ENCODE data around the gene NEU1.
"Not testable (repeated sequence)": the region's sequence is repeated elsewhere in the genome, so short reads cannot be mapped to it uniquely, and the experiment has no call there.

The NEU1 gene

GRCh38 chr6:31862344-31863235, at the start of gene NEU1:
Gene NEU1, minus strand, starts transcription at chr6:31862821. Its CDS starts 45 bp downstream, at chr6:31862776.
- peak; percentile 99 for DNase-seq

GRCh38 chr6:31911826-31912585, 49.4 kb upstream of the NEU1 start:
- DNase-seq = no peak

GRCh38 chr6:31909298-31909697, 46.7 kb upstream of the NEU1 start:
- DNase-seq = not testable (repeated sequence)

GRCh38 chr6:31908791-31909190, 46.2 kb upstream of the NEU1 start:
- DNase-seq = peak; percentile 26

DNA sequence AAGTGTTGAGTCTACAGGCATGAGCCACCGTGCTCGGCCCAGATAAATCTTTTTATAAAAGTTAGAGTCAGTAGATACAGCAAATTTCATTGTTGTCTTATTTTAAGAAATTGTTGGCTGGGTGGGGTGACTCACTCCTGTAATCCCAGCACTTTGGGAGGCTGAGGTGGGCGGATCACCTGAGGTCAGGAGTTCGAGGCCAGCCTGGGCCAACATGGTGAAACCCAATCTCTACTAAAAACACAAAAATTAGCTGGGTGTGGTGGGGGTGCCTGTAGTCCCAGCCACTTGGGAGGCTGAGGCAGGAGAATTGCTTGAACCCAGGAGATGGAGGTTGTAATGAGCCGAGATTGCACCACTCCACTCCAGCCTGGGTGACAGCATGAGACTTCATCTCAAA, 45.6 kb upstream of the NEU1 start:
- not testable (repeated sequence) for DNase-seq

GRCh38 chr6:31907158-31907813, 44.7 kb upstream of the NEU1 start:
- peak; percentile 79 for DNase-seq

DNA sequence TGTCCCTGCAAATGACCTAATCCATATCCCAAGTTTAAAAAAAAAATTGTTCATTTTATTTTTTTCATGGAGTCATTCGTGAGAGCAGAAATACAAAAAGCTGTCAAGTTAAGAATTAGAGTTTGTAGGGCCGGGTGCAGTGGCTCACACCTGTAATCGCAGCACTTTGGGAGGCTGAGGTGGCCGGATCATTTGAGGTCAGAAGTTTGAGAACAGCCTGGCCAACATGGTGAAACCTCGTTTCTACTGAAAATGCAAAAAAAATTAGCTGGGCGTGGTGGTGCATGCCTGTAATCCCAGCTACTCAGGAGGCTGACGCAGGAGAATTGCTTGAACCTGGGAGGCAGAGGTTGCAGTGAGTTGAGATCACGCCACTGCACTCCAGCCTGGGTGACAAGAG, 44.1 kb upstream of the NEU1 start:
- not testable (repeated sequence) for DNase-seq

DNA sequence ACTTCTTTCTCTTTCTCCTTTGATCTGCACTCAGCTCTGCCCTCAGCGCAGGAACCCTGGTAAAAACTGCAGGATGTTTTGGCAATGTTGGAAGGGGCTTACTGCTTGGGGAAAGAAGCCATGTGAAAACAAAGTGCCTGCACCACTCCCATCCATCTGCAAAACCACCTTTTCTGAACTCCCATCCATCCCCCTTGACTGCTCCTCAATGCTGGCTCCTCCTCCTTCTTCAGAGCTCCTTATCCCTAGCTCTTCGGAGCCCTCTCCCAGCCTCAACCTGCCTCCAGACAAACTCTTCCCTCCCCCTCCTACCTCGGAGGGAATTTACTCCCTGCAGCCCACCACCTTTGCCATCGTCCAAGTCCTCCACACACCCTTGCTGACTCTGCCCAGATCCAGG, 43.5 kb upstream of the NEU1 start:
- no peak for DNase-seq

GRCh38 chr6:31905041-31905440, 42.4 kb upstream of the NEU1 start:
- no peak for DNase-seq

DNA sequence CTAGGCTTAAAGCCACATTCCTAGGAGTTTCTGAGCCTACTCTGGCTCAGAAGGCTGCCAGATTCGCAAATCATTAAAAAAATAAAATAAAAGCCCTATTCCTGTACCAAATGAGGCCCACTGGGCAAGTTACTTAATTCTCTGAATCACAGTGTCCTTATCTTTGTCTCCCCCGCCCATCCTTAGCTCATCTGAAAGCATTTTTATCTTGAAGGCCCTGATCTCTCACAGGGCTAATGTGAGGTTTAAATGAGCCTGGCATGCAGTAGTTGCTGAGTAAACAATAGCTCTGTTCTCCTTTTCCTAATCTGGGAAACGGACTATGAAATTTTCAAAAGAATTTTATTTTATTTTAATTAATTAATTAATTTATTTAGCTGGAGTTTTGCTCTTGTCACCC, 41.3 kb upstream of the NEU1 start:
- no peak for DNase-seq

DNA sequence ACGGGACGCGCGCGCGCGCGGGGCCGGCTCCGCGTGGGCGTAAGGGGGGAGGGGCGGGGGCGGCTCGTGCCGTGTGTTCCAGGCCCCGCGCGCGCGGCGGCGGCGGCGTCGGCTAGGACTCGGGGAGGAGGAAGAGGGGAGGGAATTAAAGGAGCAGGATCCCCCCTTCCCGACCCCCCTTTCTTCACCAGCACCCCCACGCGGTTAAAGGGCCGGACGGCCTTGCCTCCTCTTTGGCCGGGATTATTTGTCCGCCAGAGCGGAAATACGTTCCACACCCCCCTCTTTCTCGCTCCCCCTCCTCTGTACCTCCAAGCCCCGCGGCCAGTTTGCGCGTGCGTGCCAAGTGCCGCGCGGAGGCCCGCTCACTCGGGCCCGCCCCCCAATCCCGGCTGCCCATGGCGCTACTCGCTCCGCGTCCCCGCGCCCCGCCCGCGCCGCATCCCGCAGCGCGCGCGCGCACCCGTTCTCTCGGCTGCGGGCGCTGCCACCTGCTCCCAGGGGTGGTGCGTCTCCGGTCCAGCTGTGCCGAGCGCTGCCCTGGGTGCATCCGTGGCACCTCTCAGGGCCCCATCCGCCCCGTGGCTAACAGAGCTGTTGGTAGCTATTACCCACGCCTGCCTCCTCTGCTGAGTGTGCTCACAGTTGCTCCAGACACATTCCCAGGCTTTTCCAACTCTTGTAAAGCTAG, 39.5 kb upstream of the NEU1 start, which contains the start of gene ZBTB12:
TSS of gene ZBTB12 (minus strand) at position 134 of the 691 bp plus-strand sequence. CDS start 781 bp downstream, outside the sequence.
- DNase-seq = peak; percentile 78

DNA sequence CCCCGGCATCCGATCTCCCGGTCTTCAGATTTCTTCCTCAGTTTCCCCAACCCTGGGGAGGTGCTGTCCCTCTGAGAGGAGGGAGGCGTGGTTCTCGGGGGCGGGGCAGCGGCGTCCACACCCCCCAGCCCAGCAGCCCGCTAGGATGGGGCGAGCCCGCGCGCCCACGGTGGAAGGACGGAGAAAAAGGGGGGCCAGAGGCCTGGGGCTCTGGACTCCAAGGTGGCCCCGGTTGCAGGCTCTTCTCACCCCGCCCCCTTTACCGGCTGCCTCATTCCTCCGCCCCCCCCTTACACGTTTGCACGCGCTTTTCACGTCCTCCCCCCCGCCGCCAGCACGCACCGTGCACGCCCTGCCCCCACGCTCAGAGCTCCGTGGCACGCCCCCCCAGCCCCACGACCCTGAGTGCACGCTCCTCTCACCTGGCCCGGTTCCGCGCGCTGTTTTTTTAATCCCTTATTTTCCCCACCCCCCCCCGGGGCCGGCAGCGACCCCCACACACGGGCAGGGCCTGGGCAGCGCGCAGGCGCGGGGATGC, 38.9 kb upstream of the NEU1 start:
- no peak for DNase-seq

DNA sequence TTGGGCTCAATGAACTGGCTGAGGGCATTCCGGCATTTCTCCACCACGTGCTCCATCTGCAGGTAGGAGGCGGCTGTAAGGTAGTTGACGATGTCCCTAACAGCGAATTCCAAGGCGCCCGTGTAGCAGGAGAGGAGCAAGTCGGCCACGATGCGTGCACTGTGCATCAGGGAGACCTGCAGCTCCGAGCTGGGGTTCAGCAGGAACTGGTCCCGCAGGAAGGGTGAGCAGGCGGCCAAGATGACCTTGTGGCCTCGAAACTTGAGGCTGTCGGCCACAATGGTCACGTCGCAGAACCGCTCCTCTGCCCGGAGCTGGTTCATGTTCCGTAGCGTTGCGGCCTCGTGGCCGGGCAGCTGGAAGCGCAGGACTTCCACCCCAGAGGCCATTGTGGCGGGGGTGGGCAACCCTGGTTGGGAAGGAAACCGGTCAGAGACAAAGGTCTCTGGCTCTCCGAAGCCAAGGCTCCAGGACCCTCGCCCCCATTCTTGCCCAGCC, 38.3 kb upstream of the NEU1 start:
- no peak for DNase-seq

GRCh38 chr6:31899882-31900722, 37.5 kb upstream of the NEU1 start:
- no peak for DNase-seq

DNA sequence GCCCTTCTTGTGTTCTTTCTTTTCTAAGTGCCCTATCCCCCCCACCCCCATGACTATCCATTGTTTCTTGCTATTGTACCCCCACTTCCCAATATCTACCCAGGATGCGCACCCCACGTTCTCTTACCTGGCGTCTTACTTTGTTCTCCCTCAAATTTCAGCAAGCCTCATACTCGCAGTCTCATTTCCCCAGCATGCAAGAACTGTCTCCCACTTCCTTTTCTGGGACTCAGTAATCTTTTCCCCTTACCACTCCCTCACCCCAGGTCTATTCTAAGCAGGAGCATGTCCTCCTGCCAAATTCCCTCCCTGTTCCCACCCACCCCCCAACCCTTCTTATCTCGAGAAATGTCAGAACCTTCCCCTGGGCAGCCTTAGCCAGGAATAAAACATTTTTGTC, 36.6 kb upstream of the NEU1 start:
- no peak for DNase-seq

- DNase-seq = peak; percentile 40
Observed at GRCh38 chr6:31898383-31899011, 35.9 kb upstream of the NEU1 start.

- peak; percentile 73 for DNase-seq
Observed at GRCh38 chr6:31897612-31898382, 35.2 kb upstream of the NEU1 start, which contains the start of gene EHMT2. Gene EHMT2, minus strand, starts transcription at chr6:31897698. Its CDS starts 21 bp downstream, at chr6:31897677.

- no peak for DNase-seq
Observed at GRCh38 chr6:31896856-31897611, 34.4 kb upstream of the NEU1 start.

DNA sequence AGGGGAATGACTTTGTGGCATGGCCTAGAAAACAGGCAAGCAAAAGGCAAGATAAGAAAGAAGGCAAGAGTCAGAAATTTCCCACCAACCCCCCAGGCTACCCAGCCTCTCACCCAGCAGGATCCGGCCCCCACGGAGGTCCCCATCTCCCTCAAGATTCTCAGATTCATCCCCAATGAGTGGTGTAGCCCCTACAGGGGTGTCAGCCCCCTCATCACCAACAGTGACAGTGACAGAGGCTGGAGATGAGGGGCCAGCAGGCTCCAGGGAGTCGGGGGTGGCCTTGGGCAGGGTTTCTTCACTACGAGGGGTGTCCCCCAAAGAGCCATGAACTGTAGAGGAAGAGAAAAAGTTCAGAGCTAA, 33.9 kb upstream of the NEU1 start:
- no peak for DNase-seq
